K562 (cell line): ENCODE data around the gene SHROOM3. TPM values are rescaled to one million over a fixed set of nuclear protein-coding genes. Genes with fewer than 3 reads are reported as not detected.

Experiments used
- ATAC-seq: fragments of 200-7000 bp; cut with Tn5 transposase; 3 replicates; pipeline ENCODE4 v1.9.1; 2020; ENCODE audit warnings: moderate library complexity
- BruUV-seq: library from RNA; stranded (reverse); fragments of 400-500 nt; replicated peaks from 2 replicates; lab custom pipeline; 2021; lab: Mats Ljungman, UMichigan
- CTCF ChIA-PET: fragments of 300-600 bp; formaldehyde crosslinking; extraction: SDS; loops from one replicate; lab custom pipeline; 2021; ENCODE audit warnings: low intra/inter-chr PET ratio; lab: Yijun Ruan, JAX
- POLR2A ChIA-PET: fragments of 300-600, 350-650 bp; sonication (Branson Sonifier 250); formaldehyde crosslinking; extraction: SDS; loops from one replicate; lab custom pipeline; 2021; ENCODE audit warnings: antibody characterized with exemption, inconsistent platforms; lab: Yijun Ruan, JAX
- DNase-seq, 4 experiments: peaks; one replicate each; pipeline versions ENCODE4 v3.0.0 to v3.0.0-alpha.2; 2011 to 2018; ENCODE audit warnings: low spot score in 3 of 4, mixed read lengths in 3 of 4; ENCODE audit errors: extremely low read depth in 1 of 4
- FAIRE-seq: peaks from 2 replicates; lab custom pipeline; 2011; peaks lifted over from hg19 to GRCh38; lab: Jason Lieb, UNC
- H2AFZ ChIP-seq: 2 replicates; pipeline ENCODE4 v1.6.0; 2011; ENCODE audit warnings: low read depth, low read length, control low read depth, inconsistent platforms
- H3K27ac ChIP-seq: fragments of 200-600 bp; 3 replicates; pipeline ENCODE4 v1.8.0; 2011; ENCODE audit warnings: low read depth, mild to moderate bottlenecking, control low read depth, inconsistent platforms, low read length, moderate library complexity, mixed read lengths; ENCODE audit errors: extremely low read depth
- H3K27me3 ChIP-seq, 2 experiments: fragments of 300-600 bp in 1 of 2; 2 replicates in 1 of 2; 3 replicates in 1 of 2; pipeline versions ENCODE4 v1.6.0 to v1.8.0; 2011; ENCODE audit warnings: inconsistent platforms in 2 of 2, low read length in 2 of 2, mild to moderate bottlenecking in 1 of 2, mixed read lengths in 1 of 2, moderate library complexity in 1 of 2; ENCODE audit not compliant: control insufficient read depth in 2 of 2, insufficient read depth in 2 of 2
- H3K36me3 ChIP-seq: fragments of 300-600 bp; 3 replicates; pipeline ENCODE4 v1.8.0; 2011; ENCODE audit warnings: mild to moderate bottlenecking, low read length, inconsistent platforms; ENCODE audit not compliant: control insufficient read depth, insufficient read depth
- H3K4me1 ChIP-seq, 2 experiments: fragments of 200-600 bp in 1 of 2; replicated peaks in 1 of 2; 2 replicates in 1 of 2; 3 replicates in 1 of 2; pipeline versions ENCODE4 v1.5.1 to v1.8.0; 2011; ENCODE audit warnings: inconsistent platforms in 2 of 2, low read length in 2 of 2, mild to moderate bottlenecking in 1 of 2, mixed read lengths in 1 of 2, moderate library complexity in 1 of 2; ENCODE audit not compliant: control insufficient read depth in 2 of 2, insufficient read depth in 2 of 2
- H3K4me2 ChIP-seq: 2 replicates; pipeline ENCODE4 v1.6.1; 2011; ENCODE audit warnings: low read length, control low read depth, inconsistent platforms, mixed read lengths; ENCODE audit not compliant: insufficient read depth
- H3K4me3 ChIP-seq: fragments of 200-600 bp; sonication (generic), shearing (Covaris generic); 2 replicates; pipeline ENCODE4 v1.5.1; 2016; ENCODE audit warnings: control low read depth, inconsistent platforms
- H3K79me2 ChIP-seq: fragments of 200-600 bp; 3 replicates; pipeline ENCODE4 v1.8.0; 2011; ENCODE audit warnings: low read length, inconsistent platforms; ENCODE audit not compliant: control insufficient read depth, insufficient read depth
- H3K9ac ChIP-seq, 2 experiments: 2 replicates each; pipeline versions ENCODE4 v1.6.0 to v1.6.1; 2011; ENCODE audit warnings: low read depth in 2 of 2, low read length in 2 of 2, control low read depth in 1 of 2, inconsistent platforms in 1 of 2, mild to moderate bottlenecking in 1 of 2, mixed read lengths in 1 of 2; ENCODE audit not compliant: insufficient read depth in 1 of 2
- H3K9me1 ChIP-seq: one replicate; pipeline ENCODE4 v1.6.0; 2011; ENCODE audit warnings: inconsistent platforms, mild to moderate bottlenecking, low read length, moderate library complexity; ENCODE audit not compliant: control insufficient read depth, insufficient read depth
- H3K9me3 ChIP-seq: replicated peaks from 2 replicates; pipeline ENCODE4 v1.5.1; 2011; ENCODE audit warnings: low read depth, low read length, inconsistent platforms; ENCODE audit not compliant: control insufficient read depth, insufficient read depth
- H4K20me1 ChIP-seq: replicated peaks from 2 replicates; pipeline ENCODE4 v1.6.1; 2011; ENCODE audit warnings: low read length, inconsistent platforms, mixed read lengths; ENCODE audit not compliant: control insufficient read depth, insufficient read depth
- BRCA1 ChIP-seq, 2 experiments: fragments of 450-650 bp in 1 of 2; sonication (generic) in 1 of 2; formaldehyde crosslinking in 1 of 2; IDR thresholded peaks; 2 replicates each; pipeline versions ENCODE4 v1.5.0 to v1.6.1; 2017 to 2020; ENCODE audit warnings: mild to moderate bottlenecking in 1 of 2, missing genetic modification reagents in 1 of 2
- CBX3 ChIP-seq, 2 experiments: IDR thresholded peaks; 1 replicate in 1 of 2; 2 replicates in 1 of 2; pipeline ENCODE4 v1.6.1; 2012; ENCODE audit warnings: inconsistent platforms in 2 of 2, low read length in 2 of 2, borderline replicate concordance in 1 of 2, control low read depth in 1 of 2
- CCNT2 ChIP-seq: IDR thresholded peaks from 2 replicates; pipeline ENCODE4 v1.6.1; 2011; ENCODE audit warnings: borderline replicate concordance, low read depth, mild to moderate bottlenecking, moderate library complexity, mixed read lengths, low read length; ENCODE audit not compliant: insufficient read length; ENCODE audit errors: extremely low read depth
- HMBOX1 ChIP-seq: sonication (generic); IDR thresholded peaks from 2 replicates; pipeline ENCODE4 v1.6.1; 2016
- HNRNPUL1 ChIP-seq: fragments of 200-400 bp; formaldehyde crosslinking; IDR thresholded peaks from 2 replicates; pipeline ENCODE4 v1.6.1; 2017; ENCODE audit warnings: low read length
- ILF3 ChIP-seq: fragments of 450-650 bp; IDR thresholded peaks from 2 replicates; pipeline ENCODE4 v1.6.1; 2018; ENCODE audit warnings: antibody characterized with exemption, mild to moderate bottlenecking, moderate library complexity, borderline replicate concordance
- NFE2L1 ChIP-seq: fragments of 450-650 bp; IDR thresholded peaks from 2 replicates; pipeline ENCODE4 v1.6.1; 2016; ENCODE audit warnings: missing genetic modification characterization, low read depth, mild to moderate bottlenecking, missing compliant biosample characterization, moderate library complexity, borderline replicate concordance
- NR3C1 ChIP-seq: sonication (generic); formaldehyde crosslinking; IDR thresholded peaks from 2 replicates; pipeline ENCODE4 v1.8.1; 2022; ENCODE audit warnings: missing genetic modification reagents
- PRDM10 ChIP-seq: fragments of 450-650 bp; IDR thresholded peaks from 2 replicates; pipeline ENCODE4 v1.6.1; 2018; ENCODE audit not compliant: partially characterized antibody
- SMAD4 ChIP-seq: fragments of 250-450 bp; sonication (Bioruptor Pico); conservative IDR thresholded peaks from 2 replicates; pipeline ENCODE4 v1.8.0; 2021; ENCODE audit warnings: inconsistent platforms, mild to moderate bottlenecking, moderate library complexity
- SUPT5H ChIP-seq: fragments of 450-650 bp; IDR thresholded peaks from 2 replicates; pipeline ENCODE4 v1.6.1; 2016
- THAP7 ChIP-seq: fragments of 250-450 bp; sonication (Bioruptor Pico); IDR thresholded peaks from 2 replicates; pipeline ENCODE4 v1.5.0; 2021
- XRCC5 ChIP-seq: fragments of 200-400 bp; formaldehyde crosslinking; IDR thresholded peaks from 2 replicates; pipeline ENCODE4 v1.6.1; 2017; ENCODE audit warnings: low read depth, mild to moderate bottlenecking, low read length
- ZBED1 ChIP-seq: IDR thresholded peaks from 2 replicates; pipeline ENCODE4 v1.6.1; 2014
- ZNF347 ChIP-seq: fragments of 450-650 bp; formaldehyde crosslinking; IDR thresholded peaks from 2 replicates; pipeline ENCODE4 v1.4.0; 2020; ENCODE audit warnings: low read depth, mild to moderate bottlenecking, moderate library complexity
- WGBS: fragments of 100-300 bp; shearing (Covaris generic); methylation state at CpG from one replicate; pipeline ENCODE4 v1.1.6; 2016; ENCODE audit warnings: low coverage, mixed read lengths; ENCODE audit not compliant: insufficient coverage; ENCODE audit errors: missing lambda C conversion rate; 5-methylcytosine and 5-hydroxymethylcytosine counted together
- in situ Hi-C: fragments of 300-500 bp; cut with MboI; formaldehyde crosslinking; loops from 4 replicates; pipeline ENCODE4 v1.15.0; 2018; ENCODE audit warnings: inconsistent platforms, mixed read lengths
- intact Hi-C: fragments of 100-400 bp; cut with micrococcal nuclease; formaldehyde crosslinking; loops from 2 replicates; pipeline ENCODE4 v1.14.2; 2022
- polyA plus RNA-seq, 8 experiments: library from polyadenylated mRNA; depleted of rRNA in 4 of 8; stranded (reverse) in 5 of 8; unstranded in 3 of 8; fragments of >200 nt; fragmentation: Nextera tagmentation in 2 of 8; fragmentation: Illumina TruSeq in 1 of 8; extraction: Ambion mirVana in 2 of 8; extraction: Trizol in 1 of 8; gene quantifications; 2 replicates each; pipeline versions ENCODE4 v1.2.1 to v1.2.3, GENCODE V29; 2011 to 2014; ENCODE audit warnings: inconsistent platforms in 1 of 8, missing spikeins in 1 of 8
- total RNA-seq, 7 experiments: library from RNA; depleted of rRNA in 6 of 7; stranded (reverse); fragments of >200 nt in 6 of 7; fragmentation: Illumina TruSeq in 2 of 7; extraction: Trizol in 2 of 7; gene quantifications; 2 replicates each; pipeline versions ENCODE4 v1.2.1 to v1.2.3, GENCODE V29; 2011 to 2021; ENCODE audit warnings: low replicate concordance in 1 of 7

The SHROOM3 gene
- total and polyA plus RNA-seq, 9 of the 15 experiments (the other 6 are each of a cell fraction or from before 2014, with no cell fraction given), result 0.01 to 0.07 TPM; not detected in 7

- DNase-seq (no peak), FAIRE-seq (no peak), ATAC-seq (no peak)
- no TSS peak for BruUV-seq
- H2AFZ ChIP-seq, result no peak overlapping the region
- H3K79me2 ChIP-seq, result no peaks in the 10 kb centered on the region
- no peak overlapping the region for H3K9ac ChIP-seq
- ChIA-PET CTCF (no interaction called here), POLR2A (interaction anchor here (0.6 kb wide), 1 partner anchor 113 kb away, joined by 4 read pairs; no protein-coding TSS in a partner anchor)
- intact Hi-C loops (no loop called here), in situ Hi-C loops (no loop called here)
- H3K9me3 ChIP-seq, result no peaks in the 10 kb centered on the region
- H3K36me3 ChIP-seq, result no peaks in the 10 kb centered on the region
- no peak overlapping the region for H3K27ac ChIP-seq
- H3K4me2 ChIP-seq, result no peak overlapping the region
- no peaks in the 10 kb centered on the region for H3K4me1 ChIP-seq
- 2% methylated on average over 5 of the region's 5 CpGs for WGBS
- H4K20me1 ChIP-seq, result no peaks in the 10 kb centered on the region
- H3K9me1 ChIP-seq, result no peaks in the 10 kb centered on the region
- no peaks in the 10 kb centered on the region for H3K27me3 ChIP-seq
- no peak overlapping the region for H3K4me3 ChIP-seq
- no peak for TF ChIP-seq BRCA1 (IDR thresholded peaks at IDR 0.05)
- no peak for TF ChIP-seq BRCA1 (CRISPR knock-in tag; IDR thresholded peaks at IDR 0.05)
- no peak for TF ChIP-seq CBX3 (IDR thresholded peaks at IDR 0.05; ENCODE audit: borderline replicate concordance in 1 of 2, low read length in 2 of 2)
- no peak for TF ChIP-seq ZBED1
- TF ChIP-seq HNRNPUL1, result no peak
- TF ChIP-seq ILF3, result no peak
- no peak for TF ChIP-seq XRCC5
- TF ChIP-seq PRDM10, result no peak
- TF ChIP-seq NR3C1 (CRISPR knock-in tag), result no peak
- TF ChIP-seq CCNT2, result no peak
- TF ChIP-seq THAP7 (CRISPR knock-in tag), result no peak
- no peak for TF ChIP-seq SUPT5H
- TF ChIP-seq ZNF347 (CRISPR knock-in tag), result no peak
- no peak for TF ChIP-seq SMAD4 (CRISPR knock-in tag)
- no peak for TF ChIP-seq HMBOX1
- no peak for TF ChIP-seq NFE2L1
Measured at GRCh38 chr4:76535603-76536372, 100.8 kb downstream of the SHROOM3 start.
